Cerebellar cortex (tissue), 1 donor: Measurements from ENCODE around the gene CSPG4.
"Not testable (repeated sequence)": the region's sequence is repeated elsewhere in the genome, so short reads cannot be mapped to it uniquely, and the experiment has no call there.

Experiments used
- DNase-seq: peaks from one replicate; pipeline ENCODE4 v3.0.0-alpha.2; 2015; ENCODE audit warnings: low spot score

The CSPG4 gene

GRCh38 chr15:75723847-75724660 lies 11.4 kb upstream of the CSPG4 start:
- peak; percentile 80 for DNase-seq

DNA sequence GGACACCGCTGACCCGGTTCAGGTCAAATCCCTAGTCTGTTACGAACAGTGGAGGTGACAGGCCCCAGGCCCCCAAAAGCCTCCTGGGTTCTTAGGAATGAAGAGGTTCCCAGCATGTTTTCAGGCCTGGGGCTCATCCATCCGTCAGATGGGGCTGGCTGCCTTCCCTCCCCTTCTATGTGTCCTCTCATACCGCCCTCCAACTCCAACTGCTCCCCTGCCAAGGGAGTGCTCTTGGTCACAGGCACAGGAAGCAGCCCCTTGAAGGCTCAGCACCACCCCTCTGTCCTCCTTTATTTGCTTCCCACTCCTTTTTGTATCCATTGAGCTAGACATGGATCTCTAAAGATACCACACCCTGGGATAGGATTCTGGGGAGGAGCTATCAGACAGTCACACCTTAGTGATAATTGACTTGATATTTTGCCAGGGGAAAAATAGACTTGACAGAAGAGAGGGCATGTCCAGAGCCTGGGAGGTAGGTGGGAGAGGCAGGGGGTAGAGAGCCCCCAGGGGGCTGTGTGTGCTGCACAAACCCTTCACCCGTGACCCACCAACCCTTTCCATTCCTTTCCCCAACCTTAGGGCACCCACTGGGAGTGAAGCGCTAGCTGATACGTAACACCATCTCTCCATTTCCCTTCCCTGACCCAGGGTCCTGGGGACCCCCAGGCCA lies 10.7 kb upstream of the CSPG4 start:
- DNase-seq: no peak

DNA sequence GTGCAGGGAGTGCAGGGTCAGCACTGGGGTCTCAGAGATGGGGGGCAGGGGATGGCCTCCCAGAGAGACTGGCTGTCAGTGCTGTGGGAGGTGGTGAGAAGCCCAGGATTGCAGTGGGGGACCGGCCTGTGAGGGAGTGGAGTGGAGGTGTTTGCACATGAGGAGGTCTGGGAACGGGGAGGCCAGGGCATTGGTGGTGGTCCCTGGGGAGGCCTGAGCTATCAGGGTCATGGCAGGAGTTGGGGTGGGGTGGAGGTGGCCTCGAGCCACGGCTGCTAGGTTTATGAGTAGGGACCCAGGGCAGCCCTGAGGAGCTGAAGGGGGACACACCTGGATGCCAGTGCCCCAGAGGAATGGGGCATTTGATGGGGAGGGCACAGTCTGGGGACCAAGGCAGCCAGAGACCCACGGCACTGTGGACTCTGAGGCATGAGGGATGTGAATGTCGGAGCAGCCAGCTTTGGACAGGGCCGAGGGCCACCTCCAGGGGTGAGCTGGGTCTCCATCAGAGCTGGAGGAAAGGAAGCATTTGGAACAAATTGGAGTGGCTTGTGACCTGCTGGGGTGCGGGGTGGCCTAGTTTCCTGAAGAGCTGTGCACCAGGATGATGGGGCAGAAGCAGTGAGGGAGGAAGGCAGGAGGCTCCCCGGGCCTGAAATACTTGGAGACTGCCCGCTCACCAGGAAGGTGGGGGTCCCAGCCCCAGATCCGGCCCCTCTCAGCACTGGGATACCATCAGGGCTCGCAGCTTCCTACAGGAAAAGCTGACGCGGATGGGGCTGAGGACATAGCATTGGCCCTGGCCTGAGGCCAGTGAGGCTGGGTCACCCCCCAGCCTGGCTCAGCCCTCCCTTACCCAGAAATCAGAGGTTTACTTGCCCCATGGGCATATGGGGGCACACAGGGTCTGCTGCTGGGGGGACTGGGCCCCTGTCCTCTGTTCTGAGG lies 9.5 kb upstream of the CSPG4 start:
- no peak for DNase-seq

GRCh38 chr15:75721480-75721922 lies 8.9 kb upstream of the CSPG4 start:
- no peak for DNase-seq

DNA sequence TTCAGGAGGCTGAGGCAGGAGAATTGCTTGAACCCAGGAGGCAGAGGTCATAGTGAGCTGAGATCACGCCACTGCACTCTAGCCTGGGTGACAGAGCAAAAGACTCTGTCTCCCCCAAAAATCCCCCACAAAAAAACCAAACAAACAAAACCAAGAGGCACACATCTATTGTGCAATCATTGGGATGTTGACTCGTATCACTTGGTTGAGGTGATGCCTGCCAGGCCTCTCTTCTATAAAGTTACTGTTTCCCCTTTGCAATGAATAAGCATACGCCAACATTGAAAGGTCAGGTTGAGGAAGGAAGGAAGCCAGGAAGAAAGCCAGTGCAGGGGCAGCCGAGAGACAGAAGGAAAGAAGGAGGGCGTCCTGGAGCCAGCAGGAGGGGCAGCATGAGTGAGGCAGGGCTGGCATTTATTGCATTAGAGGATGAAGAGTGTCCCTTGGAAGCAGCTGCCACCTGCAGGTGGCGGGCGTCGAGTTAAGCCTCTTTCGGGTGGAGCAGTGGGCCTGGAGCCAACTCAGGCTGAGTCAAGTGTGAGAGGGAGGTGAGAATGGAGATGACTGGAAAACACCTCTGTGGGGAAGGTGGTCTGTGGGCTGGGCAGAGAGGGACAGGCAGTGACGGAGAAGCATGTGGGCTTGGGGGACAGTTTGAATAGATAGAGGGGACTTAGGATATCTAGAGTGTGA lies 8.3 kb upstream of the CSPG4 start:
- peak; percentile 65 for DNase-seq

GRCh38 chr15:75720297-75720696 lies 7.6 kb upstream of the CSPG4 start:
- DNase-seq: no peak

GRCh38 chr15:75718328-75718727 lies 5.7 kb upstream of the CSPG4 start:
- no peak for DNase-seq

DNA sequence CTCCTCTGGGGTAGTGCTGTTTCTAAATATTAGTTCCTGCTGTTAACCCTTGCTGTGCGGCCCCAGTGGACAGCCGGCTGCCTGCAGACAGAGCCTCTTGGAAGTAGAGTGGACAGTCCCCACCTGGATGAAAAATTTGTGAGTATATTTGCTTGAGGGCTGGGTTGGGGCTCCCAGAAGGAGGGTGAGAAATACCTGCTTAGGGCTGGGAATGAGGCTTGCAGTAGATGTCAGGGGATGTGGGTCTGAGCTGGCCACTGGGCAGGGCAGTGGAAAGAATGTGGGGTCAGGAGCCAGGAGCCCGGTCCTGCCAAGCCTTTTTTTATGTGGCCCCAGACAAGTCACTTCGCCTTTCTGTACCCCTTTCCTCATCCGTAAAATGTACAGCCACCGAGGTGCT lies 4.4 kb upstream of the CSPG4 start:
- DNase-seq: not testable (repeated sequence)

DNA sequence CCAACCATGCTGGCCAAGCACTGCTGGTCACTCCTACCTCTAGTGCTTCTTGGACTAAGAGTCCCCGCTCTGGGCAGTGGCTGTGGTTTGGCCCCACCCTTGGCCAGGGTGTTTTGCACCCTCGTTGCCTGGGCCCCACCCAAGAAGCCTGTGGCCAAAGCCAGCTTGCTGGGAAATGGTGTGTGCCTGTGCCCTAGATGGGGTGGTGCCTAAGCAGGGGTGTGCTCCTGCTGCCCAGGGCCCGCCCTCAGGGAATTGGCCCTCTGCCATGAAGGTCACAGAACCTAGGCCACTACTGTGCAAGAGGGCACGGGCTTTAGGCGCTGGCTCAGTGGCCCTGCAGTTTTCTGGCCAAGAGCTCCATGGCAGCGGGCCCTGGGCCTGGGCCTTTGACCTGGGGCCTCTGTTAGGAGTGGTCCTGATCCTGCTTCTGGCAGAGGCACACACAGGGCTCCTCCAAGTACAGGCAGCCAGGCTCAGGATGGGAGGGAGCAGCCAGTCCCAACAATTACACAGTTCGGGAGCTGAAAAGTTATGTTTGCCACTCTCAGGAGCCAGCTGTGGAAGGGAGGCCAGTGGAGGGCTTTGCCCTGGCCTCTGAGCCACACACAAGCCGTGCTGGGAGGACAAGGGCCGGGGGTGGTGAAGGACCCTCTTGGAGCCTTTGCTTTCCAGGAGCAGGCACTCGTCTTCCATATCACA lies 3.8 kb upstream of the CSPG4 start:
- not testable (repeated sequence) for DNase-seq

DNA sequence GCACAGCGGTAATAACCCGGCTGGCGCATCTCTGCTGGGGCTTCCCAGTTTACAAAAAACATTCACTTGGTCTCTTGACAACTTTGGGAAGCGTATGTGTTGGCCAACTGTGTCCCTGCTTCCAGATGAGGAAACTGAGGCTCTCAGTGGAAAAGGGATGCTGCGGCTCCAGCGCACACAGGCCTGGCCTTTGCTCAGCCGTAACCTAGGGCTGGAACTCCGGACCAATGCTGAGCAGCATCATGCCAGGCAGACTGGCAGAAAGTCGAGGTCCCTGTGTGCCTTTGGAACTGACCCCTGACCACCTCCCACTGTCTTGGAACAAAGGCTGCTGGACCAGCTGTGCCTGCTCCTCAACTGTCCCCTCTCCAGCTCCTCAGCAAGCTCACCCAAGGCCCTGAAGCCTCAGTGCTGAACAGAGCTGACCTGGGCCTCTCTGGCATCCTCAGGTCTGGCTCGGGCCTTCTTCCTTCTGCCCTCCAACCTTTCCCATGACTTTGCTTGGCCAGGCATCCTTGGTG lies 2.7 kb upstream of the CSPG4 start:
- DNase-seq: not testable (repeated sequence)

GRCh38 chr15:75714195-75714594 lies 1.5 kb upstream of the CSPG4 start:
- DNase-seq: no peak

GRCh38 chr15:75713338-75713895 lies 769 bp upstream of the CSPG4 start:
- peak; percentile 76 for DNase-seq

- not testable (repeated sequence) for DNase-seq
These were observed 1.2 kb downstream of the CSPG4 start for GRCh38 chr15:75711495-75711894.

DNA sequence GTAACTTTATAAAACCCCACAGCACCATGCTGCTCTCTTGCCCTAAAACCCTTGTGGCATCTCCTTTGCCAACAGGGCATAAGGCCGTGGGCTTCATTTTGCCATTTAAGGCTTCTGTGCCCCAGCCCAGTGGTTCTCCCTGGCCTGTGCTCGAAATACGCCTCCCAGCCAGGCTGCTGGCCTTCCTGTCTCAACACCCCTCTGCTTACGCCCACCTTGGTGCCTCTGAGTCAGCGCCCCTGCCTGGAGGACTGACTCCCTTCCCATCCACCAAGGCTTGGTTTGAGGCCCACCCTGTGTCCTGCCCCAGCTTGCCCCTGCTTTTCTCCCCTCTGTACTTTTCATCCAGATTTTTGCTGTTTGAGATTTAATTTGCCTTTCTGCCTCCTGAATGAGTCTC lies 1.8 kb downstream of the CSPG4 start:
- DNase-seq: not testable (repeated sequence)

GRCh38 chr15:75709458-75709857 lies 3.2 kb downstream of the CSPG4 start:
- not testable (repeated sequence) for DNase-seq

DNA sequence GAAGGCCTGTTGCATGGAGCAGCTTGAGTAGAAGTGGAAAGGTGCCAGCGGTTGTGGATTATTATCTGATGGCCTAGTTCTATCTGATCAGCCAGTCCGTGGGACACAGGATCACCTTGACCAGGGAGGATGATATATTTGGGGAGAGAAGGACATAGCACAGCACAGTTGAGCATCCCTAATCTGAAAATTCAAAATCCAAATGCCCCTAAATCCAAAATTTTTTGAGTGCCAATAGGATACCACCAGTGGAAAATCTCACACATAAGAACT lies 6.0 kb downstream of the CSPG4 start:
- no peak for DNase-seq

- no peak for DNase-seq
These were observed 6.6 kb downstream of the CSPG4 start for GRCh38 chr15:75705854-75706681.

GRCh38 chr15:75705375-75705774 lies 7.3 kb downstream of the CSPG4 start:
- not testable (repeated sequence) for DNase-seq

DNA sequence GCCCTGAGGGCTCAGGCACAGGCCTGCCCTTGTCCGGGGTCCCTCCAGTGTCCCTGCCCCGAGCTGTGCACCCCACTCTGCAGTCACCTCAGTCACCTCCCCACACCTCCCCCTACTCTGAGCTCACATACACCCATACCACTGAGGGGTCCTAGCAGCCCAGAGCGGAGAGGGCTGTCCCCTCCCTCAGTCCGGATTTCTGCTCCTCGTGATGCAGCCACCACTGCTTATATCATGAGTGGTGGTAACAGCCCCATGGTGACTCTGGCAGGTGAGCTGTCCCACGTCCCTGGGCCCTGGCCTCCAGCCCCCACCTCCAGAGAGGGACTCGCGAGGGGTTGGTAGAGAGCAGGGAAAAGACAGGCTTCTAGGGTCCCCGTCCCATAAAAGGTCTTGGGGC lies 8.0 kb downstream of the CSPG4 start:
- DNase-seq: no peak

DNA sequence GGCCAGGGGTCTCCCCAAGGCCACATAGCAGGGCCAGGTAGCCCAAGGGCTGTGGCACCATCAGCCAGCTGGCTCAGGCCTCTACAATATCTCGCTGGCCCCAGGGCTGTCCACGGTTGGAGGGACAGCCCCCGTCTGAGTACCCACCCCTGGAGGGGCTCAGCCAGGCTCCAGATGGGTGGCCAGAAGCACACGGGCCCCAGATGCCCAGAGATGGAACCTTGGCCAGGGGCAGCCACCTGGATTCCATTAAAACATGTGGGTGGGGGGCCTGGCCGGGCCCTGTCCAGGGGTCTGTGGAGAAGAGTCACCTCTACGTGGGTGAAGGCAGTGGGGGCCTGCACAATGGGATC lies 8.4 kb downstream of the CSPG4 start:
- no peak for DNase-seq
